Suprapubic skin (tissue), 4 donors: ENCODE data around the gene HOXA9. TPM values are rescaled to one million over a fixed set of nuclear protein-coding genes. Genes with fewer than 3 reads are reported as not detected.

ENCODE experiments used
- DNase-seq, 2 donors: peaks; one replicate each; pipeline ENCODE4 v3.0.0-alpha.2; 2019; ENCODE audit warnings: low spot score in 2 of 2
- H3K27ac ChIP-seq: fragments of 200-600 bp; sonication (generic); one replicate; pipeline ENCODE4 v1.5.1; 2019
- H3K27me3 ChIP-seq: fragments of 200-600 bp; sonication (generic); one replicate; pipeline ENCODE4 v1.5.1; 2019
- H3K36me3 ChIP-seq: fragments of 200-600 bp; sonication (generic); one replicate; pipeline ENCODE4 v1.5.1; 2019
- H3K4me1 ChIP-seq: fragments of 200-600 bp; sonication (generic); one replicate; pipeline ENCODE4 v1.5.1; 2019
- H3K4me3 ChIP-seq: fragments of 200-600 bp; sonication (generic); one replicate; pipeline ENCODE4 v1.5.1; 2019; ENCODE audit warnings: mild to moderate bottlenecking
- H3K9me3 ChIP-seq: fragments of 200-600 bp; sonication (generic); one replicate; pipeline ENCODE4 v1.5.1; 2019
- CTCF ChIP-seq, 2 donors: fragments of 200-600 bp in 1 of 2; fragments of 450-650 bp in 1 of 2; sonication (generic) in 1 of 2; IDR thresholded peaks; one replicate each; pipeline ENCODE4 v1.5.1; 2016 to 2019; ENCODE audit warnings: antibody characterized with exemption in 2 of 2, mild to moderate bottlenecking in 1 of 2, moderate library complexity in 1 of 2
- EP300 ChIP-seq: sonication (generic); formaldehyde crosslinking; IDR thresholded peaks from one replicate; pipeline ENCODE4 v1.6.1; 2017; ENCODE audit warnings: antibody characterized with exemption
- POLR2A ChIP-seq, 2 donors: fragments of 450-650 bp; IDR thresholded peaks; one replicate each; pipeline ENCODE4 v1.6.1; 2017; ENCODE audit warnings: antibody characterized with exemption in 2 of 2, mild to moderate bottlenecking in 2 of 2, moderate library complexity in 2 of 2
- POLR2AphosphoS5 ChIP-seq, 3 donors: sonication (generic); formaldehyde crosslinking; IDR thresholded peaks; one replicate each; pipeline ENCODE4 v1.6.1; 2017; ENCODE audit warnings: antibody characterized with exemption in 3 of 3
- WGBS: methylation state at CpG from one replicate; pipeline ENCODE4 v1.1.5; 2018; 5-methylcytosine and 5-hydroxymethylcytosine counted together
- total RNA-seq, 4 donors: library from RNA; depleted of rRNA; stranded (reverse); fragments of >200 nt; gene quantifications; one replicate each; pipeline ENCODE4 v1.1.0, GENCODE V29; 2016

HOXA9 gene
- total RNA-seq, 4 donors from 2014 or later: 26.7 to 64.8 (median 48.7) TPM

- WGBS: under 1% methylated on average over 23 of the region's 72 CpGs
- TF ChIP-seq CTCF (IDR thresholded peaks at IDR 0.05) (no peak), POLR2AphosphoS5 (IDR thresholded peaks at IDR 0.05) (no peak)
- Histone ChIP-seq H3K4me1 (peaks cover 63% of the 10 kb centered on the region), H3K27ac (peak overlapping the region; percentile 76), H3K4me3 (peak overlapping the region; percentile 66), H3K9me3 (no peaks in the 10 kb centered on the region), H3K27me3 (peaks cover 94% of the 10 kb centered on the region), H3K36me3 (no peaks in the 10 kb centered on the region)
- peak; percentile 76 to 78 for DNase-seq
Measured at GRCh38 chr7:27184337-27185012, 19.1 kb upstream of the HOXA9 start.

- peak; percentile 55 to 67 for DNase-seq
- 3% methylated on average over 30 of the region's 30 CpGs for WGBS
- Histone ChIP-seq H3K4me1 (peaks cover 60% of the 10 kb centered on the region), H3K27ac (peak overlapping the region; percentile 76), H3K4me3 (peak overlapping the region; percentile 66), H3K36me3 (no peaks in the 10 kb centered on the region), H3K9me3 (no peaks in the 10 kb centered on the region), H3K27me3 (peaks cover 88% of the 10 kb centered on the region)
- no peak for TF ChIP-seq CTCF (IDR thresholded peaks at IDR 0.05)
- TF ChIP-seq POLR2A (IDR thresholded peaks at IDR 0.05): no peak
- no peak for TF ChIP-seq POLR2AphosphoS5 (IDR thresholded peaks at IDR 0.05)
- no peak for TF ChIP-seq EP300
Measured at GRCh38 chr7:27183682-27184336, 18.5 kb upstream of the HOXA9 start.

GRCh38 chr7:27182861-27183681, 17.7 kb upstream of the HOXA9 start:
- H3K36me3 ChIP-seq: no peaks in the 10 kb centered on the region
- peaks cover 80% of the 10 kb centered on the region for H3K27me3 ChIP-seq
- H3K4me3 ChIP-seq: peak overlapping the region; percentile 66
- H3K27ac ChIP-seq: no peak overlapping the region
- peaks cover 53% of the 10 kb centered on the region for H3K4me1 ChIP-seq
- DNase-seq: peak; percentile 64 to 78
- H3K9me3 ChIP-seq: no peaks in the 10 kb centered on the region
- TF ChIP-seq CTCF (IDR thresholded peaks at IDR 0.05) (no peak), EP300 (no peak), POLR2A (IDR thresholded peaks at IDR 0.05) (no peak)
- 29% methylated on average over 29 of the region's 39 CpGs for WGBS

DNA sequence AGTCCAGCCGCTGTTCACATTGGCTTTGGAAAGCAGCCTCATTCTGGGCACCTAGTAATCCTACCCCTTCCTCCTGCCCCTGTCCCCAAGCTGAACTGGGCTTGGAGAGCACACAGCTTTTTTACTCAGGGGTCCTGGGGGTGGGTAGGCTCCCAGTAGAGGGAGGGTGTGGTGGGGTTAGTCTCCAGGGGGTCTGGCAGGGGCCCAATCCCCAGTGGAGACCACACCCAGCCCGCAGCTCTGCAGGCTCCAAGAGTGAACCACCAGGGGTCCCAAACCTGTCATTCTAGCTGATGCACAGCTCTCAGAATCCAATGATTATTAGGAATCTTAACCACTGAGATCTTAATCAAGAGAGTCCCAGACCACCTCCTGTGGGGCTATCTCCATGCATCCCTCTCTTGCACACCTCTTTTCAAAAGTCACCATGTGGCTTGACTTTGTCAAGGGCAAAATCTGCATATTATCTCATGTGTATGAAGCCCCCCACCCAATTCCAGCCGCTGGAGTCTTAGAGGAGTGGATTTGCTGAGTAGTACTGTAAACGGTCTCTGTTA, 17.0 kb upstream of the HOXA9 start:
- DNase-seq: peak; percentile 56 to 73
- peaks cover 73% of the 10 kb centered on the region for H3K27me3 ChIP-seq
- no peaks in the 10 kb centered on the region for H3K36me3 ChIP-seq
- WGBS: 74% methylated on average over 3 of the region's 4 CpGs
- peaks cover 47% of the 10 kb centered on the region for H3K4me1 ChIP-seq
- no peak overlapping the region for H3K27ac ChIP-seq
- H3K4me3 ChIP-seq: no peak overlapping the region
- no peaks in the 10 kb centered on the region for H3K9me3 ChIP-seq
- no peak for TF ChIP-seq EP300
- no peak for TF ChIP-seq POLR2A (IDR thresholded peaks at IDR 0.05)
- TF ChIP-seq CTCF (IDR thresholded peaks at IDR 0.05): no peak
- no peak for TF ChIP-seq POLR2AphosphoS5 (IDR thresholded peaks at IDR 0.05)
